Measurements from ENCODE around the gene PLXNC1.

Gene PLXNC1

DNA sequence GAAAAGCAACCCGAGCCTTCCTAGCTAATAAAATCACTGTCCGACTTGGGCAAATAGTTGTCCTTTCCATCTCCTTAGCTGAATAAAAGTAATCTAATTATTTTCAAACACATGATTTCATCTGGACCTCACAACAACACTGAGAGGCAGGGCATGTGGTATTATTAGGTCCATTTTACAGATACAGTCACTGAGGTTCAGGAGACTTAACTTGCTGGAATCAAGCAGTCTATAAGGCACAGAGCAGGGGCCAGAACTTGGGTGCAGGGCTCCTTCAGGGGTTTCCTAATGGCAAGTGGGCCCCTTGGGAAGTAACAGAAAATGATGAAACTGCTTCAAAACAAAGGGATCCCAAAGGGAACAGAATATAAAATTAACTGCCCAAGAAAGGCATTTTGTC lies 15.5 kb downstream of the PLXNC1 start:
- no peak for DNase-seq

- no peak for DNase-seq
Measured at GRCh38 chr12:94165138-94165537, 16.8 kb downstream of the PLXNC1 start.

GRCh38 chr12:94165670-94166364 lies 17.4 kb downstream of the PLXNC1 start:
- DNase-seq: peak; percentile 21

DNA sequence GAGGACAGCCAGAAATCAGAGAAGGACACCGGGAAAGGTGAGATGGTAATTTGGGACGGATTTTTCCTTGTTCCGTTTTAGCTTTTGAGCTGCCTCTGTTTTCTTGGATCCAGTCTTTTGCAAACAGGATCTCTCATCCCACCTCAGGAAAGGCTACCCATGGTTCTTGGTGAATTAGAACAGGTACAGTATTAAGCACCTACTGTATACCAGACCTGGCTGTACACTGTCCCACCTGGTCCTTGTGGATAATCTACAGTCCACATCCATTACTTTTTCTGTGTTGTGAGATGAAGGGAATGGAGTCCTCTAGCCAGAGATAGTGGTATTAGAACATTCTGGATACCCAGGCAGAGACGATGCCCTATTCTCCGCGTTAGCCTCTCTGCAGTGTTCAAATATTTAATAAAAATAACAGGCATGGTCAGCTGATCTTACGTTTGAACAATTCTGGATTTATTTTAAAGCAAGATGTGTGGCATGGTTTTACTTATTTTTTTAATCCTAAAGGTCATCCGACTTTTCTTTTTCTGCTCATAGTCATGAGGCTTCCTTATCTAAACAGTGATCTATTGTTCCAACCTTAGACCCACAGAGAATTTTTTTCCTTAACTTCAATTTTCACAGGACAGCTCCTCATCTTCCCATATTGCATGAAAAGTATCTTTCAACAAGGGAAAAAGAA lies 18.8 kb downstream of the PLXNC1 start:
- DNase-seq: no peak

DNA sequence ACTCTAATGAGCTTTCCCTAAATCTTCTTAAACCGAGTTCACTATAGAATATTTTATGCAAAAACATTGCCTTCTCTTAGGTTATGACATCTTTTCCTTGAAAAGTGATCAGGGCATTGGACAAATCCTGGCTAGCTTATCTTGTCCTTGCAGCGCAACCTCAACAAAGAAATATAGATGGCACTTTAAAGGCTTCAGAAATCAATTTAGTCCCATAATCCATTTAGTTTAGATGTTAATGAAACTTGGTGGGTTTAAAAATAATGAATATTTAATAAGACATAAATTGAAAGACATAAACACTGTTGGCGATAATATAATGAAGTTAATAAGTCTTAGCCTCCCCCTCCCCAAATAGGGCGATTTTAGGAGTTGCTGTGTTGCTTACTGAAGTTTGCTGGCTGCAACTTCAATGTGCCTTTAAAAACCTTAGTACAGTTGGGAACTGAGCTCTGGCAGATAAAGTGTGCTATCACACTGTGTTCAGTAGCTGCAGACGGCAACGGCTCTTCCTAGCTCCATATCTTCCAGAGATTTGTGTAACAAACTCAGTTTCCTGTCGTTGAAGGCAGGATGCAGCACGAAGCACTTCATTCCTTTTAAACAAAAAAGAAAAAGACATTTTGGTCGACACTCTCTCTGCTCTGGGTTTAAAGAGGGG lies 19.5 kb downstream of the PLXNC1 start:
- peak; percentile 81 for DNase-seq

DNA sequence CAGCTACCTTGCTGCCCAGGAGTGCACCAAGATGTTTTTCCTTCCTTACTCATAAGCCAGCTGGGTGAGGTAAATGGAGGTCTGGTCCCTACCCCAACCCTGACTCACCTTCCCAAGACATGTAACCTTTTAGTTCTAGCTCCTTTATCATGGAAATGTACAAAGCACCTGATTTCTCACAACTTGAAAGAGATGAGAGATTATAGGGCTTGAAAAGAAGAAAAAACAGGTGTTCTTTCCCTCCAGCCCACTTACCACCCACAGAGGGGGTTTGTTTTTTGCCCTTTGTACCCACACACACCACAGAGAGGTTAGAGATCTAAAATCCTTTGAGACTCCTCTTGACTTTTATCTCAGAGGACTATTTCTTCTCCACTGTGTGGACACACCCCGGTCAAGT lies 21.1 kb downstream of the PLXNC1 start:
- DNase-seq: no peak

- no peak for DNase-seq
Measured at GRCh38 chr12:94169966-94170689, 21.8 kb downstream of the PLXNC1 start.

GRCh38 chr12:94170690-94171594 lies 22.6 kb downstream of the PLXNC1 start:
- no peak for DNase-seq

- DNase-seq: no peak
Measured at GRCh38 chr12:94171595-94171930, 23.2 kb downstream of the PLXNC1 start.

- peak; percentile 91 for DNase-seq
Measured at GRCh38 chr12:94172031-94172430, 23.7 kb downstream of the PLXNC1 start.

DNA sequence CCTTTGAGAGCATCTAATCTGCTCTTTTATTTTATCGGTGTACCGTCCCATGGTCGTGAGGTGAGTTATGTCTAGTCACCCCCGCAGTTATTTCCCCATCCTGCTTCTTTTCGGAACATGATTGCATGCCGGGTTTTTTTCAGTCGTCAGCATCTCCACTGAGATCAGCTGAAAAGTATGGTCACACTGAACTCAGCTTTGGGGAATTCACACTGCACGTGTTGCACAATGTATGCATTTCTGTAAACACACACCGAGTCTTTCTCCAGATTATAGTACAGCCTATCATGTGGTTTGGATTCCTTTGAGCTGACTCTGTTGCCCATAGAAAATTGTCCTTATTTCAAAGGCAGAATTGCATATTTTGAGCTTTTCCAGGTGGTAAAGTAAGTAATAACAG lies 24.6 kb downstream of the PLXNC1 start:
- no peak for DNase-seq

DNA sequence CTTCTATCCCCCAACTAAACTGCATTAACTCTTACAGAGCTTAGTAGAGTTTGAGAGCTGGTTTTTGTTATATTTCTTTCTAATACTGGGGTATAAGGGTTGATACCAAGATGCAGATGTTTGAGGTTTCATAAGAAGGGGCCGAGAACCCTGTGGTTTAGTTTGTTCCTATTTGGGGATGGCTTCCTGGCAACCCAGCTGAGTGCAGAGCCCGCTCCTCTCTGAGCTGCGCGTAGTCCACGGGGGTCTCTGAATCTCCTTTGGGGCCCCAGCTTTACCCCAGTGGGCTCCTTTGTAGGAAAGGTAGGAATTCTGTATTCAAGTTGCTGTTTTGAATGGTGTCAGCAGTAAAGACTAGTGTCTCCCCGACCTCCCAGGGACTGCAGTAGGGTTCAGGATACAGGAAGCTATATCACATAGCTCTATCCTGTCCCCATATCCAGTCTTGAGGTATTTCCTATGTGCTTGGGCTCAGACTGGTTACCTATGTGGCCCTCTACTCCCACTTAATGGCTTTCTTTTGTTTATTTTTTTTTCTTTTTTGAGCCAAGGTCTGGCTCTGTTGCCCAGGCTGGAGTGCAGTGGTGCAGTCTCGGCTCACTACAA lies 25.4 kb downstream of the PLXNC1 start:
- DNase-seq: no peak

DNA sequence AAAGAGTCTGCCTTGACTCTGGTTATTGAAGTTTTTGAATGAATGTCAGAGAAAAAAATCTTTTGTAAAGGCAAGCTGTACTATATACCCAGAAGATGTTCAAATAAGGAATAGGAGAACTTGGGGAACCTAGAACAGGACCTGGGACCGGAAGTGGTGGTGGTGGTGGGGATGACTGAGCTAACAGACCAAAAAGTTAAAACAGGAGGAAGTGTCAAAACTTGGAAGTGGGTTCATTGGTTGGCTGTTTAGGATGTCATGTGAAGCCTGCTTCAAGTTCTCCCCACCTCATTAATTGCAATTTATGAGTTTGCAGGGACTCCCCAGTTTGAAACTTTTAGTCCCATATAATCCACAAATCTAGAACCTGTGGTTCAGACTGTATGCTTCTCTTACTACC lies 26.2 kb downstream of the PLXNC1 start:
- peak; percentile 58 for DNase-seq

GRCh38 chr12:94175763-94176668 lies 27.6 kb downstream of the PLXNC1 start:
- DNase-seq: no peak

DNA sequence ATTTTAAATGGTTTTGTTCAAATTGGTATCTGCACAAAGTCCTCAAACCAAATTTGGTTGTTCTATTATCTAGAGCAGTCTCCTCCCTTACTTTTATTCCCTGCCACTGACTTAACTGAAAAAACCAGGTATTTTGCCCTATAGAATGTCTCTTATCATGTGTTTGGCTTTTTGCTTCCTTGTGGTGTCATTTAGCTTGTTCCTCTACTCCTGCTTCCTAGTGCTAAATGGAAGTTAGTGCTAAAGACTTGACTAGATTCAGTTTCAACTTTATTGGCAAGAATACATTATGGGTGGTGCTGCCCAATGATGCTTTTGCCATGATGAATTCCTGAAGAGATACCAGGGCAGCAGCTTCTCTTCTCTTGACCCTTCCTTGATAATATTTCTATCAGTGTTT lies 29.7 kb downstream of the PLXNC1 start:
- DNase-seq: peak; percentile 29

DNA sequence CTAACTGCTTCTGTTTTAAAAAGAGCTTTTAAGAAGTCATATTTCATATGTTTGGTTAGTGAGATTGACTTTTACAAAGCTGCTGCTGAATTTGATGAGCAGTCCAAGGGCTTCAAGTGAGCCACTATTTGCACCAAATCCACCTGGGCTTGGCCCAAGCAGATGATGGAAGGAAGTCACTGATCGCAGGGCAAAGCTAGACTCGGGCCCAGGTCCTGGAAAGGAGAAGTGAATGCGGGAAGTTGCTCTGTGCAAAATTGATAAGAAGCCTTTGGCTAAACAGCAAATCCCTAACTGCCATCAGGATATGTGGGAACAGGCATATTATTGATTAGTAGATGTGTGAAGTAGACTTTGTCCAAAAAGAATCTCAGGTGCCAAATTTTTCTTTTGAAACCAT lies 30.5 kb downstream of the PLXNC1 start:
- DNase-seq: peak; percentile 85

- DNase-seq: no peak
Measured at GRCh38 chr12:94179723-94180122, 31.3 kb downstream of the PLXNC1 start.

DNA sequence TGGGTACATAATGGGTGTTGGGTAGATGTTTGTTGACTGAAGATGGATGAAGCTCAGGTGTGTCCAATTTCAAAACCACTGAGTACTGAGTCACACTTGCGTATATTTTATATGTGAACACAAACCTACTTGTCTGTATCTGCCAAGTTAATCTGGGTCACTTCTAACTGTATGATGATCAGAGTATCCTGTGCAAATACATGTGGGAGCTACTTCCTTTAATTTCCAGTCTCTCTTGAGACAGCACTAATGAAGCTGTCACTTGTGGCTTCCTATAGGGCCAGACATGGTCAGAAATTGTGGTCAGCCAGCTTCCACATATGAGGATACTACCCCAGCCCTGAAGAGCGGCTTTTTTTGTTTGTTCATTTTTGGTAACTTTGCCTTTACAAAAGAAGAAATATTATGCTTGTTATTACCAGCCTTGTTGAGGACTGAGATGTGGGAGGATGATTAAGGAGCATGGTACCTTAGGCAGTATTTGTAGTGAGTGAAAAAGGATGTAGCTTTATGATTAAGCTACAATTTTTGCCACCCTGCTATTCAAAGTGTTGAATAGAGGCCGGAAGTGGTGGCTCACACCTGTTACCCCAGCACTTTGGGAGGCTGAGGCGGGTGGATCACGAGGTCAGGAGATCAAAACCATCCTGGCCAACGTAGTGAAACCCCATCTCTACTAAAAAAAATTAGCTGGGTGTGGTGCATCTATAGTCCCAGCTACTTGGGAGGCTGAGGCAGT lies 32.4 kb downstream of the PLXNC1 start:
- DNase-seq: peak; percentile 74

DNA sequence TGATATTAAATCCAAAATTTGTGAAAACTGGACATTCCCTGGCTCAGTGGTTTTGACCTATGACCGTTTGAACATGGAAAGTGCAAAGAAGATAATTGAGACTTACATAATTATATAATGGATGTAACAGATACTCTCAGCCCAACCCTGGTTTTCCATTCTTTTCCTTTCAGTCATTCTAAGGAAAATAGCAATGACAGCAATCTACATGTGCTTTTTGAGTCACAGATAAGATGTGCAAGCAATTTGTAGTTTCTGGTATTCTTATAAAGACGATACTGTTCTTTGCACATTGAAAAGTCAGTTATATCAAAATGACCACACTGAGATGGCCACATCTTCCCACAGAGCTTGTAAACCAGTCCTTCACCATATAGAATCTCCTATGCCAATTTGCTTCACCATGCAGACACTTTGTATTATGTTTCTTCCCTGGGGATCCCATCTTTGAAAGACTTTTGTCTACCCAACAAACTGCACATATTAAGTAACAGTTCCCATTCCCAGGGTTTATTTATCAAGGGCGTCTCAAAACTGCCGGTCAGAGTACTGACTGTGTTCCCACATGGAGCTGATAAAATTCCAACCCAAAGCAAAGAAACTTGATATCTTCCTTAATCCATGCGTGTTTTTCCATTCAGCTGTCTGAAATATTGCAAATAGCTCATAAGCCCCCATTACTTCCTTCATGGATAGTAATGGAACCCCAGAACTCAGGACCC lies 34.8 kb downstream of the PLXNC1 start:
- DNase-seq: no peak
